Type B pancreatic cell (in vitro differentiated cells): Measurements from ENCODE around the gene GSK3B. TPM values are rescaled to one million over a fixed set of nuclear protein-coding genes. Genes with fewer than 3 reads are reported as not detected.

ENCODE experiments used
- DNase-seq: peaks from one replicate; pipeline ENCODE4 v3.0.0; 2021; ENCODE audit warnings: mixed read lengths; ENCODE audit not compliant: unreplicated experiment; ENCODE audit errors: extremely low spot score
- H3K27ac Mint-ChIP-seq: 2 replicates; pipeline ENCODE4 v1.8.0; 2021; ENCODE audit warnings: mild to moderate bottlenecking, mixed read lengths
- H3K27me3 Mint-ChIP-seq: 2 replicates; pipeline ENCODE4 v1.8.0; 2021; ENCODE audit warnings: mixed read lengths
- H3K36me3 Mint-ChIP-seq: 2 replicates; pipeline ENCODE4 v1.8.0; 2021; ENCODE audit warnings: mixed read lengths
- H3K4me1 Mint-ChIP-seq: one replicate; pipeline ENCODE4 v1.8.0; 2021; ENCODE audit warnings: mixed read lengths; ENCODE audit not compliant: unreplicated experiment
- H3K4me3 Mint-ChIP-seq: 2 replicates; pipeline ENCODE4 v1.8.0; 2021; ENCODE audit warnings: mild to moderate bottlenecking, mixed read lengths
- H3K9me3 Mint-ChIP-seq: 2 replicates; pipeline ENCODE4 v1.8.0; 2021; ENCODE audit warnings: mixed read lengths
- CTCF ChIP-seq: fragments of 200-600 bp; sonication (generic); conservative IDR thresholded peaks from 2 replicates; pipeline ENCODE4 v1.5.0; 2021; ENCODE audit warnings: antibody characterized with exemption, mild to moderate bottlenecking
- total RNA-seq: library from RNA; stranded (reverse); gene quantifications from 2 replicates; pipeline ENCODE4 v1.2.1, GENCODE V29; 2021; ENCODE audit warnings: low replicate concordance

The GSK3B gene
- total RNA-seq, 1 donor from 2014 or later, result 60.5 TPM

- no peak for DNase-seq
- H3K27ac Mint-ChIP-seq, result no peak overlapping the region
- no peak overlapping the region for H3K4me3 Mint-ChIP-seq
- no peak for TF ChIP-seq CTCF
- H3K4me1 Mint-ChIP-seq, result peaks cover 3% of the 10 kb centered on the region
- peaks cover 10% of the 10 kb centered on the region for H3K9me3 Mint-ChIP-seq
- peaks cover 20% of the 10 kb centered on the region for H3K36me3 Mint-ChIP-seq
- no peaks in the 10 kb centered on the region for H3K27me3 Mint-ChIP-seq
Measured at GRCh38 chr3:119934249-119934648, 160.0 kb downstream of the GSK3B start.

- no peaks in the 10 kb centered on the region for H3K27me3 Mint-ChIP-seq
- TF ChIP-seq CTCF, result no peak
- DNase-seq, result no peak
- H3K27ac Mint-ChIP-seq, result no peak overlapping the region
- H3K36me3 Mint-ChIP-seq, result peaks cover 19% of the 10 kb centered on the region
- no peak overlapping the region for H3K4me3 Mint-ChIP-seq
- H3K4me1 Mint-ChIP-seq, result peaks cover 3% of the 10 kb centered on the region
- peaks cover 10% of the 10 kb centered on the region for H3K9me3 Mint-ChIP-seq
Measured at GRCh38 chr3:119933207-119933606, 161.0 kb downstream of the GSK3B start.

- Mint-ChIP-seq H3K9me3 (peaks cover 4% of the 10 kb centered on the region), H3K27me3 (no peaks in the 10 kb centered on the region), H3K27ac (no peak overlapping the region), H3K4me3 (no peak overlapping the region), H3K36me3 (peaks cover 5% of the 10 kb centered on the region), H3K4me1 (peaks cover 3% of the 10 kb centered on the region)
- no peak for DNase-seq
- TF ChIP-seq CTCF, result no peak
Measured at GRCh38 chr3:119930286-119930685, 164.0 kb downstream of the GSK3B start.

- Mint-ChIP-seq H3K36me3 (no peaks in the 10 kb centered on the region), H3K27me3 (no peaks in the 10 kb centered on the region), H3K4me3 (no peak overlapping the region), H3K9me3 (no peaks in the 10 kb centered on the region), H3K4me1 (peaks cover 3% of the 10 kb centered on the region), H3K27ac (no peak overlapping the region)
- TF ChIP-seq CTCF, result no peak
- DNase-seq, result no peak
Measured at GRCh38 chr3:119927190-119927589, 167.1 kb downstream of the GSK3B start.

GRCh38 chr3:119924111-119925094 lies 169.8 kb downstream of the GSK3B start:
- no peak for DNase-seq
- Mint-ChIP-seq H3K27me3 (no peaks in the 10 kb centered on the region), H3K27ac (no peak overlapping the region), H3K9me3 (peaks cover 5% of the 10 kb centered on the region), H3K36me3 (peaks cover 15% of the 10 kb centered on the region), H3K4me1 (no peaks in the 10 kb centered on the region), H3K4me3 (no peak overlapping the region)
- TF ChIP-seq CTCF, result no peak
